ENCODE results near the gene MSX1.

MSX1 gene

GRCh38 chr4:4858527-4859324, 739 bp upstream of the MSX1 start:
- DNase-seq (ENCODE audit: low read depth) = no peak

- DNase-seq (ENCODE audit: low read depth) = no peak
These were observed 534 bp downstream of the MSX1 start for GRCh38 chr4:4859799-4860599.

GRCh38 chr4:4860600-4861389, 1.3 kb downstream of the MSX1 start:
- no peak for DNase-seq (ENCODE audit: low read depth)

GRCh38 chr4:4861390-4862018, 2.0 kb downstream of the MSX1 start:
- DNase-seq (ENCODE audit: low read depth) = no peak

- DNase-seq (ENCODE audit: low read depth) = no peak
These were observed 2.6 kb downstream of the MSX1 start for GRCh38 chr4:4862071-4862551.

GRCh38 chr4:4862665-4863482, 3.4 kb downstream of the MSX1 start:
- DNase-seq (ENCODE audit: low read depth) = no peak

GRCh38 chr4:4864443-4864939, 5.0 kb downstream of the MSX1 start:
- no peak for DNase-seq (ENCODE audit: low read depth)

- no peak for DNase-seq (ENCODE audit: low read depth)
These were observed 5.7 kb downstream of the MSX1 start for GRCh38 chr4:4864940-4865704.

- DNase-seq (ENCODE audit: low read depth) = no peak
These were observed 6.2 kb downstream of the MSX1 start for GRCh38 chr4:4865705-4866123.

GRCh38 chr4:4866124-4866865, 6.8 kb downstream of the MSX1 start:
- no peak for DNase-seq (ENCODE audit: low read depth)

GRCh38 chr4:4866866-4867374, 7.5 kb downstream of the MSX1 start:
- DNase-seq (ENCODE audit: low read depth) = no peak

- no peak for DNase-seq (ENCODE audit: low read depth)
These were observed 8.0 kb downstream of the MSX1 start for GRCh38 chr4:4867375-4868039.

GRCh38 chr4:4868040-4868757, 8.7 kb downstream of the MSX1 start:
- DNase-seq (ENCODE audit: low read depth) = no peak

GRCh38 chr4:4868758-4869723, 9.6 kb downstream of the MSX1 start:
- no peak for DNase-seq (ENCODE audit: low read depth)

GRCh38 chr4:4869731-4870571, 10.5 kb downstream of the MSX1 start:
- no peak for DNase-seq (ENCODE audit: low read depth)
